SU-DHL-6 (cell line): ENCODE results near the gene XIRP1.

ENCODE experiments used
- H2AFZ ChIP-seq: fragments of 200-600 bp; sonication (generic); 2 replicates; pipeline ENCODE4 v1.6.1; 2014; ENCODE audit warnings: low read depth, mild to moderate bottlenecking, moderate library complexity, mixed read lengths, antibody characterized with exemption, low read length; ENCODE audit not compliant: severe bottlenecking
- H3F3A ChIP-seq: fragments of 200-600 bp; shearing (Covaris generic); 2 replicates; pipeline ENCODE4 v1.6.0; 2016; ENCODE audit warnings: antibody characterized with exemption, mild to moderate bottlenecking; ENCODE audit not compliant: insufficient read depth
- H3K27ac ChIP-seq: fragments of 200-600 bp; sonication (generic); 2 replicates; pipeline ENCODE4 v1.5.1; 2016; ENCODE audit warnings: low read depth, mild to moderate bottlenecking, low read length, moderate library complexity, mixed read lengths
- H3K27me3 ChIP-seq: fragments of 200-600 bp; sonication (generic), shearing (Covaris generic); 2 replicates; pipeline ENCODE4 v1.6.0; 2014; ENCODE audit warnings: mild to moderate bottlenecking, low read length
- H3K36me3 ChIP-seq: fragments of 200-600 bp; sonication (generic); 2 replicates; pipeline ENCODE4 v1.6.1; 2014; ENCODE audit warnings: mild to moderate bottlenecking, low read length, mixed read lengths
- H3K4me2 ChIP-seq: fragments of 300-600, 200-600 bp; shearing (Covaris generic), sonication (generic); 2 replicates; pipeline ENCODE4 v1.6.0; 2014; ENCODE audit warnings: low read length, low read depth, mild to moderate bottlenecking; ENCODE audit not compliant: poor library complexity, severe bottlenecking
- H3K4me3 ChIP-seq: fragments of 200-600 bp; sonication (generic); 2 replicates; pipeline ENCODE4 v1.5.1; 2014; ENCODE audit warnings: antibody characterized with exemption, low read length, mild to moderate bottlenecking, mixed read lengths; ENCODE audit not compliant: insufficient read depth, poor library complexity, severe bottlenecking
- H3K79me2 ChIP-seq: fragments of 200-600 bp; sonication (generic); 2 replicates; pipeline ENCODE4 v1.6.1; 2014; ENCODE audit warnings: mild to moderate bottlenecking, low read length, moderate library complexity; ENCODE audit not compliant: insufficient read depth
- H3K9ac ChIP-seq: fragments of 200-600 bp; sonication (generic); 2 replicates; pipeline ENCODE4 v1.7.0; 2014; ENCODE audit warnings: mild to moderate bottlenecking, low read length
- H3K9me2 ChIP-seq: fragments of 200-600 bp; sonication (generic); replicated peaks from 2 replicates; pipeline ENCODE4 v1.6.1; 2014; ENCODE audit warnings: low read length; ENCODE audit not compliant: insufficient read depth
- H3K9me3 ChIP-seq: fragments of 200-600 bp; sonication (generic); 2 replicates; pipeline ENCODE4 v1.6.1; 2014; ENCODE audit warnings: low read length, mixed read lengths; ENCODE audit not compliant: insufficient read depth
- H4K20me1 ChIP-seq: fragments of 200-600 bp; sonication (generic); 2 replicates; pipeline ENCODE4 v1.6.1; 2014; ENCODE audit warnings: low read depth, mild to moderate bottlenecking, antibody characterized with exemption, low read length, moderate library complexity, mixed read lengths
- CTCF ChIP-seq: fragments of 200-600 bp; sonication (generic); IDR thresholded peaks from one replicate; pipeline ENCODE4 v1.5.1; 2017; ENCODE audit warnings: antibody characterized with exemption, mild to moderate bottlenecking, low read length, moderate library complexity; ENCODE audit not compliant: insufficient read depth, poor library complexity, severe bottlenecking
- EZH2phosphoT487 ChIP-seq: fragments of 200-600 bp; sonication (generic), shearing (Covaris generic); conservative IDR thresholded peaks from 2 replicates; pipeline ENCODE4 v1.6.1; 2018; ENCODE audit warnings: mild to moderate bottlenecking, antibody characterized with exemption, low read length, moderate library complexity, mixed read lengths

XIRP1 gene

DNA sequence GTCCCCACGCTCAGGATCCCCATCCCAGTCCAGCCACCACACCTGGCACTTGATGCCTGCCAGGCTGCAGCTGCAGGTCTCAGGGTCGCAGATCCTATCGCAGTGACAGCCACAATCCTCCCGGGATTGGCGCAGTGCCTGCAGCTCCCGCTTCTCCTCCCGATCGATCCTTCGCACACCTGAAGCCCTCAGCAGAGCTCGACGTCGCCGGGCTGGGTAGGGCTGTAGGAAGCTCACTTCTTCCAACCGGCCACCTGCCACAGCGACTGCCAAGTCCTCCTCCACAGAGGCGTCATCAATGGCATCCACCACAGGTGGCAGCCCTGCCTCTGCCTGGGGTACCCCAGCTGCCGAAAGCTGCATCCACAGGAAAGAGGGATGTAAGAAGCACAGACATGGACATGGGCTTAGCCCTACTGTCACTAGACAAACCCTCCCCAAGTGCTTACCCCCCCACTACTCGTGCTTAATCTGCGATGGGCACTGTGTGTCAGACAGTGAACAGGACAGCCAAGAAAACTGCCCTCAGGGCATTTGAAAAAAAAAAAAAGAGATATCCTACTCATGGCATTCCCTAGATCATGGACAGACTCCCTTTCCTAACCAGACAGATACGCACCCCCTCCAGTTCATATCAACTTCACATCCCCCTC is 48.2 kb downstream of the XIRP1 start:
- Histone ChIP-seq H3K9me3 (no peaks in the 10 kb centered on the region), H3K27me3 (no peaks in the 10 kb centered on the region), H3K9ac (no peak overlapping the region), H3K4me2 (no peak overlapping the region), H3K36me3 (no peaks in the 10 kb centered on the region), H3K4me3 (no peak overlapping the region), H3K27ac (no peak overlapping the region), H4K20me1 (no peaks in the 10 kb centered on the region), H3K9me2 (no peaks in the 10 kb centered on the region), H3F3A (no peaks in the 10 kb centered on the region), H2AFZ (no peak overlapping the region), H3K79me2 (no peaks in the 10 kb centered on the region)
- TF ChIP-seq CTCF: no peak
- no peak for TF ChIP-seq EZH2phosphoT487

GRCh38 chr3:39143051-39143885 is 49.1 kb downstream of the XIRP1 start:
- no peaks in the 10 kb centered on the region for H3F3A ChIP-seq
- H2AFZ ChIP-seq: no peak overlapping the region
- H3K27ac ChIP-seq: no peak overlapping the region
- H3K9me2 ChIP-seq: no peaks in the 10 kb centered on the region
- no peaks in the 10 kb centered on the region for H4K20me1 ChIP-seq
- H3K4me3 ChIP-seq: no peak overlapping the region
- TF ChIP-seq CTCF (no peak), EZH2phosphoT487 (no peak)
- no peaks in the 10 kb centered on the region for H3K79me2 ChIP-seq
- no peak overlapping the region for H3K4me2 ChIP-seq
- no peaks in the 10 kb centered on the region for H3K36me3 ChIP-seq
- H3K9ac ChIP-seq: no peak overlapping the region
- no peaks in the 10 kb centered on the region for H3K27me3 ChIP-seq
- H3K9me3 ChIP-seq: no peaks in the 10 kb centered on the region

- Histone ChIP-seq H3K4me3 (no peak overlapping the region), H3K9me3 (no peaks in the 10 kb centered on the region), H3K9ac (no peak overlapping the region), H3K9me2 (no peaks in the 10 kb centered on the region), H3K27me3 (no peaks in the 10 kb centered on the region), H2AFZ (no peak overlapping the region), H3K79me2 (no peaks in the 10 kb centered on the region), H3K27ac (no peak overlapping the region), H4K20me1 (no peaks in the 10 kb centered on the region), H3K4me2 (no peak overlapping the region), H3K36me3 (no peaks in the 10 kb centered on the region), H3F3A (no peaks in the 10 kb centered on the region)
- TF ChIP-seq EZH2phosphoT487: no peak
- TF ChIP-seq CTCF: no peak
These were observed 50.3 kb downstream of the XIRP1 start for GRCh38 chr3:39142067-39142466.
